ENCODE results near the gene LINC01488.

The LINC01488 gene

GRCh38 chr11:69470793-69471728, 10.4 kb upstream of the LINC01488 start:
- no peaks in the 10 kb centered on the region for H3K27me3 ChIP-seq (ENCODE audit: insufficient read depth, insufficient read length)
- H3K9ac ChIP-seq (ENCODE audit: insufficient read length, low read depth): no peak overlapping the region
- peaks cover 6% of the 10 kb centered on the region for H3K4me1 ChIP-seq (ENCODE audit: insufficient read depth, insufficient read length)
- peaks cover 16% of the 10 kb centered on the region; the same call in 1 of the 2 replicates for H3K9me3 ChIP-seq (ENCODE audit: insufficient read depth, low read length)
- DNase-seq (ENCODE audit: low read depth, low spot score): no peak
- TF ChIP-seq YY1 (IDR thresholded peaks at IDR 0.05; ENCODE audit: insufficient read depth, insufficient read length) (no peak), SUZ12 (IDR thresholded peaks at IDR 0.05; ENCODE audit: extremely low read depth, insufficient read depth, insufficient read length) (no peak), ZNF274 (IDR thresholded peaks at IDR 0.05; ENCODE audit: low read depth, low read length) (no peak)
- H3K36me3 ChIP-seq (ENCODE audit: insufficient read depth, insufficient read length, low read length): no peaks in the 10 kb centered on the region
- H3K4me3 ChIP-seq (ENCODE audit: insufficient read length, low read depth): no peak overlapping the region

- TF ChIP-seq SUZ12 (IDR thresholded peaks at IDR 0.05; ENCODE audit: extremely low read depth, insufficient read depth, insufficient read length): no peak
- TF ChIP-seq ZNF274 (IDR thresholded peaks at IDR 0.05; ENCODE audit: low read depth, low read length): no peak
- no peak for TF ChIP-seq YY1 (IDR thresholded peaks at IDR 0.05; ENCODE audit: insufficient read depth, insufficient read length)
- no peak overlapping the region for H3K9ac ChIP-seq (ENCODE audit: insufficient read length, low read depth)
- peaks cover 16% of the 10 kb centered on the region; the same call in 1 of the 2 replicates for H3K9me3 ChIP-seq (ENCODE audit: insufficient read depth, low read length)
- H3K4me3 ChIP-seq (ENCODE audit: insufficient read length, low read depth): no peak overlapping the region
- no peaks in the 10 kb centered on the region for H3K27me3 ChIP-seq (ENCODE audit: insufficient read depth, insufficient read length)
- no peaks in the 10 kb centered on the region for H3K36me3 ChIP-seq (ENCODE audit: insufficient read depth, insufficient read length, low read length)
- no peak for DNase-seq (ENCODE audit: low read depth, low spot score)
- peaks cover 9% of the 10 kb centered on the region for H3K4me1 ChIP-seq (ENCODE audit: insufficient read depth, insufficient read length)
Measured at GRCh38 chr11:69471729-69472540, 9.5 kb upstream of the LINC01488 start.

GRCh38 chr11:69472541-69473275, 8.8 kb upstream of the LINC01488 start:
- Histone ChIP-seq H3K36me3 (ENCODE audit: insufficient read depth, insufficient read length, low read length) (no peaks in the 10 kb centered on the region), H3K4me1 (ENCODE audit: insufficient read depth, insufficient read length) (peaks cover 12% of the 10 kb centered on the region), H3K27me3 (ENCODE audit: insufficient read depth, insufficient read length) (no peaks in the 10 kb centered on the region), H3K9ac (ENCODE audit: insufficient read length, low read depth) (no peak overlapping the region), H3K9me3 (ENCODE audit: insufficient read depth, low read length) (peaks cover 16% of the 10 kb centered on the region; the same call in 1 of the 2 replicates), H3K4me3 (ENCODE audit: insufficient read length, low read depth) (no peak overlapping the region)
- no peak for TF ChIP-seq SUZ12 (IDR thresholded peaks at IDR 0.05; ENCODE audit: extremely low read depth, insufficient read depth, insufficient read length)
- TF ChIP-seq ZNF274 (IDR thresholded peaks at IDR 0.05; ENCODE audit: low read depth, low read length): no peak
- TF ChIP-seq YY1 (IDR thresholded peaks at IDR 0.05; ENCODE audit: insufficient read depth, insufficient read length): no peak
- DNase-seq (ENCODE audit: low read depth, low spot score): no peak

GRCh38 chr11:69473276-69473845, 8.1 kb upstream of the LINC01488 start:
- H3K36me3 ChIP-seq (ENCODE audit: insufficient read depth, insufficient read length, low read length): no peaks in the 10 kb centered on the region
- peaks cover 16% of the 10 kb centered on the region; the same call in 1 of the 2 replicates for H3K9me3 ChIP-seq (ENCODE audit: insufficient read depth, low read length)
- TF ChIP-seq SUZ12 (IDR thresholded peaks at IDR 0.05; ENCODE audit: extremely low read depth, insufficient read depth, insufficient read length): no peak
- peaks cover 12% of the 10 kb centered on the region for H3K4me1 ChIP-seq (ENCODE audit: insufficient read depth, insufficient read length)
- no peak for DNase-seq (ENCODE audit: low read depth, low spot score)
- no peak overlapping the region for H3K9ac ChIP-seq (ENCODE audit: insufficient read length, low read depth)
- H3K4me3 ChIP-seq (ENCODE audit: insufficient read length, low read depth): no peak overlapping the region
- H3K27me3 ChIP-seq (ENCODE audit: insufficient read depth, insufficient read length): no peaks in the 10 kb centered on the region

GRCh38 chr11:69474736-69475135, 6.7 kb upstream of the LINC01488 start:
- no peak overlapping the region for H3K4me3 ChIP-seq (ENCODE audit: insufficient read length, low read depth)
- no peak for DNase-seq (ENCODE audit: low read depth, low spot score)
- no peak overlapping the region for H3K9ac ChIP-seq (ENCODE audit: insufficient read length, low read depth)
- H3K4me1 ChIP-seq (ENCODE audit: insufficient read depth, insufficient read length): peaks cover 12% of the 10 kb centered on the region
- no peaks in the 10 kb centered on the region for H3K36me3 ChIP-seq (ENCODE audit: insufficient read depth, insufficient read length, low read length)
- H3K27me3 ChIP-seq (ENCODE audit: insufficient read depth, insufficient read length): no peaks in the 10 kb centered on the region
- TF ChIP-seq YY1 (IDR thresholded peaks at IDR 0.05; ENCODE audit: insufficient read depth, insufficient read length): no peak
- peaks cover 16% of the 10 kb centered on the region; the same call in 1 of the 2 replicates for H3K9me3 ChIP-seq (ENCODE audit: insufficient read depth, low read length)

GRCh38 chr11:69475141-69475865, 6.2 kb upstream of the LINC01488 start:
- TF ChIP-seq SUZ12 (IDR thresholded peaks at IDR 0.05; ENCODE audit: extremely low read depth, insufficient read depth, insufficient read length) (no peak), YY1 (IDR thresholded peaks at IDR 0.05; ENCODE audit: insufficient read depth, insufficient read length) (no peak), ZNF274 (IDR thresholded peaks at IDR 0.05; ENCODE audit: low read depth, low read length) (no peak)

More at GRCh38 chr11:69475141-69475865, 6.2 kb upstream of the LINC01488 start:
- H3K27me3 ChIP-seq (ENCODE audit: insufficient read depth, insufficient read length): no peaks in the 10 kb centered on the region
- peaks cover 12% of the 10 kb centered on the region for H3K4me1 ChIP-seq (ENCODE audit: insufficient read depth, insufficient read length)
- no peaks in the 10 kb centered on the region for H3K36me3 ChIP-seq (ENCODE audit: insufficient read depth, insufficient read length, low read length)
- H3K4me3 ChIP-seq (ENCODE audit: insufficient read length, low read depth): no peak overlapping the region
- no peak overlapping the region for H3K9ac ChIP-seq (ENCODE audit: insufficient read length, low read depth)
- H3K9me3 ChIP-seq (ENCODE audit: insufficient read depth, low read length): peaks cover 16% of the 10 kb centered on the region; the same call in 1 of the 2 replicates
- DNase-seq (ENCODE audit: low read depth, low spot score): no peak
